GM12874 (cell line): ENCODE results near the gene ABR.

Source experiments
- TF ChIP-seq, protein P1 (sequence below): IDR thresholded peaks from 2 replicates; pipeline ENCODE4 v1.5.1; 2011; ENCODE audit warnings: low read depth, mild to moderate bottlenecking, control low read depth, low read length, moderate library complexity; ENCODE audit not compliant: insufficient read depth

The ABR gene

DNA sequence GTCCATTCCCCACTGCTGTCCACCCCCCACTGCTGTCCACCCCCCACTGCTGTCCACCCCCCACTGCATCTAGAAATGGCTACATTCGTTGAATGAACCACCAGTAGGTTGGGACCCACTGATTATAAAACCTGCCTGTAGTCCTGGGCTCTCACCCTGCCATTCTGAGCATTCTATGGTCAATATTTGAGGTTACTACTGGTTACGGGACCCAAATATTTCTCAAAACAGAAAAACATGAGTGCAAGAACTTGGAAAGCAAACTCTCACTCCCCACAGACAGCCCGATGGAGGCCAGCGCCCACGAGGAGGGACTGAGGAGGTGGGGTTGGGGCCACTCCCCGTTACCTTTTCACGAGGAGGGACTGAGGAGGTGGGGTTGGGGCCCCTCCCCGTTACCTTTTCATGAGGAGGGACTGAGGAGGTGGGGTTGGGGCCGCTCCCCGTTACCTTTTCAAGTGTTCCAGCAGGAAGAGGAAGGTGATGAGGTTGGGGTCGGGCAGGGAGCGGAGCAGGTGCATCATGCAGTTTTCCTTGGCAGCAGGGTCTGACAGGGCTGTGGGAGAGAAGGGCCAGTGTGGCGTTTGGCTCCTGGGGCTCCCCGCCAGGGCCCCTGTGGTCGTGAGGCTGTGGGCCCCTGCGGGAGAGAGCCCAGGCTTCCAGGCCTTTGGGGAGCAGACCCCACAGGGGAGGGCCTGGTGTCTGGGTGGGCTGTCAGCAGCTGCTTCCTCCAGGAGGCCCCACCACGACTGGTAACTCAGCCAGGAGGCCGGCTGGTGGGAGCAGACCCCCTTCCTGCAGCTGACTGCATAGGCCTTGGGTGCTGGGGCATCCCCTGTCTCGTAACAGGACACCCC lies 170.3 kb downstream of the ABR start:
- TF ChIP-seq, protein P1, sequence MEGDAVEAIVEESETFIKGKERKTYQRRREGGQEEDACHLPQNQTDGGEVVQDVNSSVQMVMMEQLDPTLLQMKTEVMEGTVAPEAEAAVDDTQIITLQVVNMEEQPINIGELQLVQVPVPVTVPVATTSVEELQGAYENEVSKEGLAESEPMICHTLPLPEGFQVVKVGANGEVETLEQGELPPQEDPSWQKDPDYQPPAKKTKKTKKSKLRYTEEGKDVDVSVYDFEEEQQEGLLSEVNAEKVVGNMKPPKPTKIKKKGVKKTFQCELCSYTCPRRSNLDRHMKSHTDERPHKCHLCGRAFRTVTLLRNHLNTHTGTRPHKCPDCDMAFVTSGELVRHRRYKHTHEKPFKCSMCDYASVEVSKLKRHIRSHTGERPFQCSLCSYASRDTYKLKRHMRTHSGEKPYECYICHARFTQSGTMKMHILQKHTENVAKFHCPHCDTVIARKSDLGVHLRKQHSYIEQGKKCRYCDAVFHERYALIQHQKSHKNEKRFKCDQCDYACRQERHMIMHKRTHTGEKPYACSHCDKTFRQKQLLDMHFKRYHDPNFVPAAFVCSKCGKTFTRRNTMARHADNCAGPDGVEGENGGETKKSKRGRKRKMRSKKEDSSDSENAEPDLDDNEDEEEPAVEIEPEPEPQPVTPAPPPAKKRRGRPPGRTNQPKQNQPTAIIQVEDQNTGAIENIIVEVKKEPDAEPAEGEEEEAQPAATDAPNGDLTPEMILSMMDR, result no peak

GRCh38 chr17:1008008-1008761 lies 171.6 kb downstream of the ABR start:
- TF ChIP-seq, protein P1, result no peak

DNA sequence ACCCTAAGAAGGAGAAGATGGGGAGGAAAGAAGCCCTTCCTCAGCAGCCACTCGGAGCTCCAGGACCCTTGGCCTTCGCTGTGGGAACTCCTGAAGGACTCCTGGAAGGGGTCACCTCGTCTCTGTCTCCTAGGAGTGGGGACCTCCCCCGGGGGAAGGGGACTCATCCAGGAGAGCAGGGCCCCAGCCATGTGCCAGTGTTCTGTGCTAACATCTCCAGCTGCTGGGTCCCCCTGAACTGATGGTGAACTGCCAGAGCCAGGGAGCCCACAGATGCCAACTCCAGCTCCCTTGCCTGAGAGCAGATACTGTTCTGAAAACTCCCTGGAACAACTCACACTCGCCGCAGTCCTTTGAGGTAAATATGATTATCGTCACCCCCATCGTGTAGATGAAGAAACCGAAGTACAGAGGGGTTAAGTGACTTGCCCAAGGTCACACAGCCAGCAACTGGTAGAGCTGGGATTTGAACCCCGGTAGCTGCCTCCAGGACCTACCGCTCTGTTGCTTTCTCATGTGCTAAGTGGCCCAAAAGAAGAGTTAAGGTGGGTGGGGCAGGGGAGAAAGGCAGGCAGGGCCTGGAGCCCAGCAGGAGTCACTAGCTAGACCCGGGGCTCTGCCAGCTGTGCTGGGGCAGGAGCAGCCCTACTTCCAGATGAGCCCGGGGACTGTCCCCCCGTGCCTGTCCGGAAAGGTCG lies 172.3 kb downstream of the ABR start:
- TF ChIP-seq, protein P1, result no peak

- TF ChIP-seq, protein P1, result no peak
Observed at GRCh38 chr17:1006054-1006453, 173.7 kb downstream of the ABR start.

DNA sequence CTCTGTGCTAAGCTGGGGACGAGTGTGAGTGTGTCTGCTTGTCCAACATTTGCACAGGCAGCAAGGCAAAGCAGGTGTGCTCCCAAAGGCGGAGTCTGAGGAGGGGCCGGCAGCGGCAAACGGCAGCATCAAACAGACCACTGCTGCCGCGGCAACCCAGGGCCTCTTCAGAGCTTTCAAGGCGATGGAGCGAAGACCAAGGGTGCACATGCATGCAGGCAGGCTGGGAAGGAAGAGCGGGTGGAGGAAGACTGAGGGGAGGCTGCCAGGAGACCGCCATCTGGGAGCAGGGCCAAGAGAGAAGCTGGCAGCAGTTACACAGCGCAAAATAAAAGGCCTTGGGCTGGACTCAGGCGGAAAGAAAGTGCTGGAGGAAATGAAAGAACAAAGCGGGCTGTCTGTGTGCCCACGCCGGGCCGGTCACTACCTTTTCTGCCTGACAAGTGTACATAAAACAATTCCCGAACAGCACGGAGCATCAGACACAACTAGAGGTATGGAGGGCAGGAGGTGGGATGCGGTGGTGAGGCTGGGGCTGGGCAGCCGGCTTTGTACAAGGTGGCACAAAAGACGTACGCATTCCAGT lies 174.3 kb downstream of the ABR start:
- TF ChIP-seq, protein P1, result no peak

GRCh38 chr17:1004769-1005295 lies 174.9 kb downstream of the ABR start:
- TF ChIP-seq, protein P1, result no peak
